ENCODE measurements around the gene SAMD4B.
"Not testable (repeated sequence)": the region's sequence is repeated elsewhere in the genome, so short reads cannot be mapped to it uniquely, and the experiment has no call there.

The SAMD4B gene

GRCh38 chr19:39314016-39314728 is 28.0 kb upstream of the SAMD4B start:
- no peak for DNase-seq (ENCODE audit: low read depth)

- DNase-seq (ENCODE audit: low read depth) = no peak
These were observed 26.3 kb upstream of the SAMD4B start for GRCh38 chr19:39315933-39316332.

GRCh38 chr19:39316627-39317321 is 25.4 kb upstream of the SAMD4B start:
- DNase-seq (ENCODE audit: low read depth) = no peak

GRCh38 chr19:39317476-39317875 is 24.7 kb upstream of the SAMD4B start:
- no peak for DNase-seq (ENCODE audit: low read depth)

- no peak for DNase-seq (ENCODE audit: low read depth)
These were observed 24.1 kb upstream of the SAMD4B start for GRCh38 chr19:39318071-39318470.

GRCh38 chr19:39318690-39319089 is 23.5 kb upstream of the SAMD4B start:
- DNase-seq (ENCODE audit: low read depth) = no peak

GRCh38 chr19:39319098-39319891 is 22.9 kb upstream of the SAMD4B start:
- DNase-seq (ENCODE audit: low read depth) = no peak

- no peak for DNase-seq (ENCODE audit: low read depth)
These were observed 22.4 kb upstream of the SAMD4B start for GRCh38 chr19:39319892-39320248.

- DNase-seq (ENCODE audit: low read depth) = no peak
These were observed 20.9 kb upstream of the SAMD4B start for GRCh38 chr19:39321117-39321831.

- no peak for DNase-seq (ENCODE audit: low read depth)
These were observed 20.4 kb upstream of the SAMD4B start for GRCh38 chr19:39321832-39322176.

GRCh38 chr19:39324242-39324842 is 17.9 kb upstream of the SAMD4B start:
- DNase-seq (ENCODE audit: low read depth) = no peak

GRCh38 chr19:39325778-39326665 is 16.2 kb upstream of the SAMD4B start:
- DNase-seq (ENCODE audit: low read depth) = no peak

- DNase-seq (ENCODE audit: low read depth) = no peak
These were observed 14.7 kb upstream of the SAMD4B start for GRCh38 chr19:39327363-39328045.

GRCh38 chr19:39328046-39328705 is 14.0 kb upstream of the SAMD4B start:
- no peak for DNase-seq (ENCODE audit: low read depth)

GRCh38 chr19:39329948-39330347 is 12.3 kb upstream of the SAMD4B start:
- DNase-seq (ENCODE audit: low read depth) = no peak

GRCh38 chr19:39332293-39332692 is 9.9 kb upstream of the SAMD4B start:
- no peak for DNase-seq (ENCODE audit: low read depth)

GRCh38 chr19:39332738-39333137 is 9.5 kb upstream of the SAMD4B start:
- DNase-seq (ENCODE audit: low read depth) = not testable (repeated sequence)

- DNase-seq (ENCODE audit: low read depth) = no peak
These were observed 8.7 kb upstream of the SAMD4B start for GRCh38 chr19:39333507-39333906.

- no peak for DNase-seq (ENCODE audit: low read depth)
These were observed 7.7 kb upstream of the SAMD4B start for GRCh38 chr19:39334444-39334976.

GRCh38 chr19:39335168-39335548 is 7.1 kb upstream of the SAMD4B start:
- DNase-seq (ENCODE audit: low read depth) = no peak
